ENCODE measurements around the gene CELF2.
"Not testable (repeated sequence)": the region's sequence is repeated elsewhere in the genome, so short reads cannot be mapped to it uniquely, and the experiment has no call there.

CELF2 gene

GRCh38 chr10:11177381-11177780, 159.7 kb downstream of the CELF2 start:
- no peak for DNase-seq

GRCh38 chr10:11177926-11178471, 160.3 kb downstream of the CELF2 start:
- no peak for DNase-seq

GRCh38 chr10:11178606-11179515, 161.2 kb downstream of the CELF2 start:
- DNase-seq: peak; percentile 80

GRCh38 chr10:11179516-11180105, 161.9 kb downstream of the CELF2 start:
- no peak for DNase-seq

GRCh38 chr10:11180228-11180627, 162.6 kb downstream of the CELF2 start:
- no peak for DNase-seq

GRCh38 chr10:11181978-11182377, 164.3 kb downstream of the CELF2 start:
- no peak for DNase-seq

GRCh38 chr10:11183015-11183414, 165.3 kb downstream of the CELF2 start:
- no peak for DNase-seq

GRCh38 chr10:11184093-11184492, 166.4 kb downstream of the CELF2 start:
- no peak for DNase-seq

GRCh38 chr10:11185128-11185665, 167.5 kb downstream of the CELF2 start:
- not testable (repeated sequence) for DNase-seq

GRCh38 chr10:11186374-11186773, 168.7 kb downstream of the CELF2 start:
- no peak for DNase-seq

GRCh38 chr10:11189582-11190376, 172.1 kb downstream of the CELF2 start:
- DNase-seq: peak; percentile 45

- no peak for DNase-seq
Observed at GRCh38 chr10:11191190-11191589, 173.5 kb downstream of the CELF2 start.

GRCh38 chr10:11191678-11192077, 174.0 kb downstream of the CELF2 start:
- no peak for DNase-seq

GRCh38 chr10:11192304-11193000, 174.8 kb downstream of the CELF2 start:
- no peak for DNase-seq

- no peak for DNase-seq
Observed at GRCh38 chr10:11193001-11193551, 175.4 kb downstream of the CELF2 start.

GRCh38 chr10:11194859-11195586, 177.4 kb downstream of the CELF2 start:
- no peak for DNase-seq

- no peak for DNase-seq
Observed at GRCh38 chr10:11195623-11196022, 178.0 kb downstream of the CELF2 start.

- DNase-seq: no peak
Observed at GRCh38 chr10:11197266-11197712, 179.6 kb downstream of the CELF2 start.

- no peak for DNase-seq
Observed at GRCh38 chr10:11197878-11198277, 180.2 kb downstream of the CELF2 start.

GRCh38 chr10:11201911-11202310, 184.2 kb downstream of the CELF2 start:
- no peak for DNase-seq
